ENCODE data around the gene PKDCC.

PKDCC gene

DNA sequence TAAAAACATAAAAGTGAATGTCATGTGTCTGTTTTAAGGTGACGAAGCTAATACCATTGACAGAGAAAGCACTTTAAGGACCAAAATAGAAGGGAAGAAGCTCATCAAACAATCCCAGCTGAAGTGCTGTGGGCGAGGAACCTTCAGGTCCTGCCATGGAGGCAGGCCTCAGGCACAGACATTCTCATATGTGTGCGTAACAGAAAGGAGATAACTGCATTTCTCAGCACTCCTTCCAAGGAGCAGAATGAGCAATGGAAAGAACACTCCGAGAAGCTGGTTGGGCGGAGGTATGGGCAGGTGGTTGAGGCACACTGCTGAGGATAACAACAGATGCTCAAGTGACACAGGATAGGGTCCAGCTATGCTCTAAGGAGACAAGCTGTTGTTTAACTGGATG is 42.4 kb downstream of the PKDCC start:
- no peak for DNase-seq

DNA sequence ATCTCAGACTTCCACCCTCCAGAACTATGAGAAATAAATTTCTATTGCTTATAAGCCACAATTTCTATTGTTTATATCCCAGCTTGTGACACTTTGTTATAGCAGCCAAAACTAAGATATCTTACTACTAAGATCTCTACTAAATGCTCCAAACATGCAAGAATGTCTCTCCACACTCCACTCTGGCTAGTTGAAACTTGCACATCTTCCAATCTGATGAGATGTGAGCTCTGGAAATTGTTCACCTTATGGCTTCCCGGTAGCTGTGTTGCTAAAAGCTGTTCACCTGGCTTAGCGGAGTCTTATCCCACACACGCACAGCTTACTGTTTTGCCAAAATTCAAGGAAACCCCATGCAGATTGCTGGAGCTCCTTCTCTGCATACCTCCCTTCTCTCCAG is 43.9 kb downstream of the PKDCC start:
- no peak for DNase-seq

DNA sequence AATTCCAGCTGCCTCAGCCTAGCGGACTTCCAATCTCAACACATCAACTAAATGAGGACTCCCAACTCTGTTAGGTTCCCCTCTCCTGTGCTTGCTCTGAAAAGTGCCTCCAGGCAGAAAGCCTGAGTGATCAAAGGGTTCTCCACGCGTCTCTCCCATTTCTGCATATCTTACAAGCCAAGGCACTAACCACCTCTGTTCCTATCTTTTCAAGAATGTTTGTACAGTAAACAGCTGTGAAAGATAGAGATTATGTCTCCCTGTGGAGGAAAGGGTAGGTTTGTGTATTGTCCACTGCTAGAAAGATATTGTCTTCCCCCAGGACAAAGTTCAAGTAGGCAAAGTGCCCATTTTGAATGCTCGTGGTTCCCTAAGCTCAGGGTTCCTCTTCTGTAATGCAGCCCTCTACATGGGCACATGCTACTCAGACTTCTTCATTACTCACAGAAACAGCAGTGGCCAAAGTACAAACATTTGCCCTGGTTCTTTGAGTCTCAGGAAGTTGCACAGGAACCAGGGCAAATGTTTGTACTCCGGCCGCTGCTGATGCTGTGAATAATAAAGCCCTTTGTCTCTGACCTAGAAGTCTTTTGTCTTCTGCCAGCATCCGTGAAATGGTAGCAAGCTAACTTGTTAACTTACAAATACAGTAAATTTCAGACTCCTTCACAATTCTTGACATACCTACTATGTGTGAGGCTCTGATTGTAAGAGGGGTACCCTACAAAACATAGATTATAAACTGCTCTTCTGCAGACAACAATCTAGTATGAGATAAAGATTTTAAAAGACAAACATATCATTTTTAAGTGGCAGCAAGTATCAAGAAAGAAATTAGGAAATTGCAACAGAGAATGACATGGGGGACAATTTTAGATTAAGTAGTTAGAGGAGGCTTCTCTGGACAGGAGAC is 44.5 kb downstream of the PKDCC start:
- DNase-seq, result no peak

DNA sequence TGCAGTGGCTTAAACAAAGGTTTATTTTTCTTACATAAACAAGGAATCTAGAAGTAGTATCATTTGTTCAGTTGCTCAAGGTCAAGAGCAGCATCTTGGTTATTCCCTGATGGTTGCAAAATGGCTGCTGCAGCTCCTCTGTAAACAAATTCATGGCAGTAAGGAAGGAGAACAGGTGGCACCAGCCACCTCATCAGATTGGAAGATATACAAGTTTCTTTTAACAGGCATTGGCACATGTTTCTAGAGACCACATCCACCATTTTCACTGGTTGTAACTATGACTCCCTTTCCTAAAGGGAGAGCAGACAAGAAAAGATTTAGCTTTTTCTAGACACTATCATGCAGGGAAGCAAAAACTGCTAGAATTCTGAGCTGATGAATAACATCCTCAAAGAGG is 46.3 kb downstream of the PKDCC start:
- no peak for DNase-seq

DNA sequence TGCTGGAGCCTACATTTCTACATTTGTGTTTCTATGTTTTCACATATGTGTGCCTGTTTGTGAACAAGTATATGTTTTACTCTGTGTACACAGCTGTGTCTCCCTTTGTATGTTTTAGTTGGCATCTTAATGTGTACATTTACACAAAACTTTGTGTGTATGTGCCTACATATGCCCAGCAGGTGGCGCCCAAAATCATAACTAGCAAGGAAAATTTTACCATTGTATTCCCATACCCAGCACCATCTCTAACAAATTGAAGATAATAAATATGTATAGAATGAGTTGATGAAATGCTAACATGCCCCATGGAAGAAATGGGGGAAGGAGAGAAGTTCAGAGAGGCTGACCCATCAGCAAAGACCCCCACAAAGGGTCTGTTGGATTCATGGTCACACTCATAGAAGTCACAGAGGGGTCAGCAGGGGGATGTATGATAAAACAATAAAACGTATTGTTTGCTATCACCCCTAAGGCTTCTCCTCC is 48.1 kb downstream of the PKDCC start:
- peak; percentile 77 for DNase-seq

DNA sequence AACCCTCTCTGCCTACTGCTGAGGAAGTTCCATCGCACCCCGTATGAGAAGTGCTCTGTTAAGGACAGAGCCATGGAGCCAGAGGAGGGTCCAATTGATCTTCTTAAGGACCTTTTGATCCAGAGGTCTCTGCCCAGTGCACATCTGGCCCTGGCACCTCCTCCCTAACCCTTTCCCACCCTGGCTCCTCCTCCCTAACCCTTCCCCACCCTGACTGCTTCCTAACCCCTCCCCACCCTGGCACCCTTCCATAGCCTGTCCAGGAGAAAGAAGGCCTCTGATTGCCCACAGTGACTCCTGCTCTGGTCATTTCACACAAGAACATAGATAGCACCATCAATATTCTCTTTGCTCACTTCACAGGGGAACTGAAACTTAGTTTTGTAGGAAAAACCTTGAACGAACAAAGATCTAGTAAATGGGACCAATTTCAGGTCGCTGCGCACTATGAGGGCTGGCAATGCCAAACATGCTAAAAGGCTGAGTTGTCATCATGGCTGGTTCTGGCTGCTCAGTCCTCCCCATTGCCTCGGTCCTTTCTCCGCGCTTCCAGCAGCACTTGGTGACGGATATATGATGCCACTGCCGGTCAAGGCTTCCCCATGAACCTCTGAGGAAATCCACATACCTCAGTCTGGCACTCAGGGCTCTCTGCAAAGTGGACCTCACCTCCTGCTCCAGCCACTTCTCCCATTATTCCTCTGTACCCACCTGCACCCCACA is 49.2 kb downstream of the PKDCC start:
- DNase-seq, result no peak

DNA sequence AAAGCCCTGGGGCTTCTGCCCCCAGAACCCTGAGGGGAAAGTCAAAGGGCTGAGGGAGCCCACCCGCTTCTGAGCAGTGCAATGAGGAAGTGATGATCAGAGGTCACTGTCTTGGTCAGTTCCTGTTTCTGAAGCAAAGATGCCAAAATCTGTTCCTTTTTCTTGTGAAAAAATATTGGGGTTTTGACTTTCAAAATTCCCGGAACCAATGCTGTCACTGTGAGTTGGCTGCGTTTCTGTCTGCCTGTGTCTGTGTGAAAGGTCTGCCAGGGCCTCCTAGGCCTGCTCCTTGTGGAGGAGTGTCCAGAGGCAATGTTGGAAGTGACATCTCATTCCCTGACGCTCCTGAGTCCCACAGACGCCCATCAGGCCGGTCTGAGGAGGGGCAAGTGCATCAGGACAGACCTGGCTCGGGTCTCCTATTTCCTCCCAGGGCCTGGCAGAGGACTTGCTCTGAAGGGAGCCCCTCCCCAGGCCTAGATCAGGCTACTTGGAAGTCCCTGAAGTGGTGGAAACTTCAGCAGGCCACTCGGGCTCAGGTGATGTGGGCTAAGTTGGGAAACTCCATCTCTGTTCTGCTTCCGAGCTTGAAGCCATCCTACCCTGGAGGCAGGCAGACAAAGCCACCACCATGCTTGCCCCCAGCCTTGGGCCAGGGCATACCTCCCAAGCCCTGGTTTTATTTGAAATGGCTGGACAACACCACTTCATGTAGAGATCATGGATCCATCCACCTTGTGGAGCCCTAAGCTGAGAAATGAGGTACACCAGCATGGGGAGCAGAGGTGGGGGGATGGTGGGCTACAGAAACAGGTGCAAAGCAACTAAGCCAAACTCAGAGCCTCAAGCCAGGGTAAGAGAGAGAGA is 51.0 kb downstream of the PKDCC start:
- no peak for DNase-seq

DNA sequence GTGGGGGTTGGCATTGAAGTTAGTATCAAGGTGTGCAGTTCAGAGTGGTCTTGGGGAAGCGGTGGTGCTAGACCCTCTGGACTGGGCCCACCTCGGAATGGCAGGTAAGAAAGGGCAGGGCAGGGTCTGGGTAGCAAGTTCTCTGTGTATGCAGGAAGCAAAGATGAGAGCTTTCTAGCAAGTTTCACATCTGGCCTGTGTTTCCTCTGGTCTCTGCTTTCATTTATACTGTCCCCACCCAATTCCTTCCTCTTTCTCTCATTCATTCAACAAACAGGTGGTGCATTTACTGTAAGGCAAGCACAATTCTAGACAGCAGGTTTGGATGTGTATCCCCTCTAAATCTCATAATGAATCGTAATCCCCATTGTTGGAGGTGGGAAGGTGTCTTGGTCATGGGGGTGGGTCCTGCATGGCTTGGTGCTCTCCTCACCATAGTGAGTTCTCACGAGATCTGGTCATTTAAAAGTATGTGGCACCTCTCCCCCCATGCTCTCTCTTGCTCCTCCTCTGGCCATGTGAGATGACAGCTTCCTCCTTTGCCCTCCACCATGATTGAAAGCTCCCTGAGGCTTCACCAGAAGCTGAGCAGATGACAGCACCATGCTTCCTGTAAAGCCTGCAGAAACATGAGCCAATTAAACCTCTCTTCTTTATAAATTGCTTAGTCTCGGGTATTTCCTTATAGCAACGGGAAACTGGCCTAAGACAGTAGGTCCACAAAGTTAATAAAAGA is 51.8 kb downstream of the PKDCC start:
- DNase-seq, result no peak

DNA sequence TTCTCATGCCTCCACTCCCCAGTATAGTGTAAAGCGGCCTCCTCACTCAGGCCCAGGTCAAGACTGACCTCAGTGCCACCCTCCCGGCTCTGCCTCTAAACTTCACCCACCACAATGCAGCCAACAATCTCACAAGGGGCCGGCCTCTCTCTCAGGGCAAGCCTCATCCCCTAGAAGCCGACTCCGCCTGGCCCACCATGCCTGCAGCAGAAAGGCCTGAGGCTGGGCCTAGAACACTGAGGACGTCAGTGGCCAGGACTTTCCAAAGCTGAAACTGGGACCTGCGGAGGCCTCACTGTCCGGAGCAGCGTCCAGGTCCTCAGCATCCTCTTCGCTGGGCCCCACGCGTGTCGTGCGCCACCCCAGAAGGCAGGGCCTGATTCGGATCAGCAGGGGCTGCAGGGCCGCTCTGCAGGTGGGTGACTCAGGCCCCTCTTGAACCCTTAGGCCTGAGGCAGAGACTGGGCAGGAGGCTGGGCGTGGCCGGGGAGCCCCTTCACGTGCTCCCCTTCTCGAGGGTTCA is 52.9 kb downstream of the PKDCC start:
- DNase-seq, result no peak

DNA sequence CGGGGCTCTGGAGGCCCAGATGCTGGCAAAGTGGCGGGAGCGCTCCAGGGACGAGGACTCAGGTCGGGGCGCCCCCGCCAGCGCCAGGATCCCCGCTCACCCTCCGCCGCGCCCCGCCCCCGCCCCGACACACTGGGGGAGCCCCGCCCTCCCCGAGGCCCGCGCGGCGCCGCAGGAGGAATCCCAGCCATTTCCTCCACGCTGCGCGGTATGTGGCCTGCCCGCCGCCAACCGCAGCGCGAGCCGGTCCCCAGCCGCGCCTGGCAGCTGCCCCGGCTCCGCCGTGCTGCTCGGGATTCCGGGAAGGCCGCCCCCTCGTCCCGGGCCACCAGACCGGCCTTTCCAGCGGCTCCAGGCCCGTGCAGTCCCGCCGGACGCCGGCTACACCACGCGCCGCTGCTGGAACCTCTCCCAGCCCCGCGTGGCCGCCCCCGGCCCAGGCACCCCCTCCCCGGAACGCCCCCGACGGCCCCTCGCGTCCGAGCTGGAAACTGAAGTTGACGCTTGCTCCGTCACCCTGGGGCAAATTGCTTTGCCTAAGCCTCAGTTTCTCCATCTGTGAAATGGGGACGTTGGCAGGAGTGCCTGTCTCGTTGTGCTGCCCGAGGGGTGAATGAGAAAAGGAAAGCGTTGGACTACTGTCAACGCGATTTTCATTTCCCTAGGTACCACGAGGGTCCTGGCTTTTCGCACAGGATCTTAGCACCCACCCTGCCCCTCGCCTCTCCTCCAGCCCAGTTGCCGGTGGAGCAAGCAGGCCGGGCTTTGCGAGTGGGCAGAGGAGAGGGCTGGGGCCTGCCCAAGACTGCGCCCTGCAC is 53.6 kb downstream of the PKDCC start:
- no peak for DNase-seq

DNA sequence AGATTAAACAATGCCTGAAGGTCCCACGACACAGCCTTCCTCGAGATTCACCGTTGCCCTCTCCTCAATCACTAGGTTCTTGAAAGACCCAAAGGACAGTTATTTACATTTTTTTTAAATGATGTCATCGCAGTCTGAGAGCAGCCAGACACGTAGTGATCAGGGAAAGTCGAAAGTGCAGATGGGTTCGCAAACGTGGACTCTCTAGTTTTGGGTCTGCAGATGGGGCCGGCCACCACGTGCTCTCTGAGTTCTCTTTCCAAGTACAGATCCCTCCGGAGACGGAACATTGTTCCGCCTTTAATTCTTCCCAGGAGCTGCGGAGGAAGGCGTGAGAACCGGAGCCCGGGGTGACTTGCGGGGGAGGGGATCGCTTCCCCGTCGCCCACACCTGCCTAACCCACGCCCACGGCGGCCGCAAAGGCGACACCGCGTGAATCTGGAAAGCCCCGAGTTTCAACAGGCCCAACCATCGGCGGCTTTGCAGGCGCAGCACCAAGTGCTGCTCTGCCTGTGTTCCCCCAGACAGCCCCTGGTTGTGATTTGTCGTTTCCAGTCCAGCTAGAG is 54.3 kb downstream of the PKDCC start:
- no peak for DNase-seq

DNA sequence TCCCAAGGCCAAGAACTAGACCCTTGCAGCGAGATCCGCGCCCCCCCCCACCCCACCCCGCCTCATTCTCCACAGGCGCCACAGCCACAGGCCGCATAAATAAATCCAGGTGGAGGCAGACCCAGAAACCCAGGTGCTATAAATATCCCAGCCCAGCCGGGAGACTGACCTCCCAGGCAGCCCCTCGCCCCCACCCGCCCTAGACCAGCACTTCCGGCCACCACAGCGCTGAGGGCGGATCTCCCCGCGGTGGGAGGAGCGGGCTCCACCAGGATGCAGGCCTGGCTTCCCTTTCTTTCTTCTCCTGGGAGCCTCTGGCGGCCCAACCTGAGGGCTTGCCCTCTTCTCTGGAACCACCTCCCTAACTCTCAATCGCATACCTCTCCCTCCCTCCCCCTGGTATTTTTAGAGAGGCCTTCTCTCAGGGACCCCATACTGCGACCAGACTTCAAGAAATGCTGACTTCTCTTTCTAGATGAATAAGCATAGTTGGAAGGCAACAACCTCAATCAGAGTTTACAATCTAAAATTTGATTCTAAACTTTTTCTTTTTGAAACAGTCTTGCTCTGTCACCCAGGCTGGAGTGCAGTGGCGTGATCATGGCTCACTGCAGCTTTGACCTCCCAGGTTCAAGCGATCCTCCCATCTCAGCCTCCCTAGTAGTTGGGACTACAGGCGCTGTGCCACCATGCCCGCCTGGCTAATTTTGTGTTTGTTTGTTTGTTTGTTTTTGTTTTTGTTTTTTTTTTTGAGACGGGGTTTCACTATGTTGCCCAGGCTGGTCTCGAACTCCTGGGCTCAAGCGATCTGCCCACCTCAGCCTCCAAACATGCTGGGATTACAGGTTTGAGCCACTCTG is 55.0 kb downstream of the PKDCC start:
- no peak for DNase-seq

DNA sequence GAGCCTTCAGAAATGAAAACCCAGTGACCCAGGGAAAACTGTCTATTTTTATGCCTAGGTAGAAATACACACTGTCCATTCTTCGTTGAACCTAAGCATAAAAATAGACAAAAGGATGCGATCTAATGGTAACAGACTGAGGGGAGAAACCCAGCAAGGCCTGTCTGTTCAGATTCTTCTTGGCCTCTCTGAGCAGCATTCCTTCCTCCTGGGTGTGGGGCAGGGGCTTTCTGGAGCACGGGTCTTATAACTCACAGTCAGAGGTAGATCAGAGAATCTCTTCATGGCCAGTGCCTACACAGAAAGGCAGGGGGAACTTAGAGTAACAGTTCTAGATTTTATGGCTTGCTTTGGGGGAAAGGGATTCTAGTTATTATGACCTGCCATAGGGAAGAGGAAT is 56.0 kb downstream of the PKDCC start:
- no peak for DNase-seq

DNA sequence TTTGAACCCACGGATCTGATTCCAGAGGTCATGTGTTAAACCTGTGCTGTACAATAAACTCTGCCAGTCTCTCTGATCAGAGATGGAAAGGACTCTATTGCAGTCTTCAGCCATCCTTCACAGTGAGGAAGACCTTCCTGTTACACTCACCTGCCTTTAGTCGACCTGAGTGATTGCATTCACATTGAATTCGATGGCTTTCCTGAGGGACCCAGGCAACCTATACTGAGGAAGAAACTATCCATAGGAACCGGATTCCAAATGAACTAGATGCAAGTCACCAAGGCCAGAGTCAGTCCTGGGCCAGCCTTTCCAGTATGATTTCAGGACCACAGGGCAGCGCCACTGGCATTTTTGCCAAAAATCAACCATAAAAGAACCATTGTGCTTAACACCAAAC is 56.8 kb downstream of the PKDCC start:
- DNase-seq, result no peak

DNA sequence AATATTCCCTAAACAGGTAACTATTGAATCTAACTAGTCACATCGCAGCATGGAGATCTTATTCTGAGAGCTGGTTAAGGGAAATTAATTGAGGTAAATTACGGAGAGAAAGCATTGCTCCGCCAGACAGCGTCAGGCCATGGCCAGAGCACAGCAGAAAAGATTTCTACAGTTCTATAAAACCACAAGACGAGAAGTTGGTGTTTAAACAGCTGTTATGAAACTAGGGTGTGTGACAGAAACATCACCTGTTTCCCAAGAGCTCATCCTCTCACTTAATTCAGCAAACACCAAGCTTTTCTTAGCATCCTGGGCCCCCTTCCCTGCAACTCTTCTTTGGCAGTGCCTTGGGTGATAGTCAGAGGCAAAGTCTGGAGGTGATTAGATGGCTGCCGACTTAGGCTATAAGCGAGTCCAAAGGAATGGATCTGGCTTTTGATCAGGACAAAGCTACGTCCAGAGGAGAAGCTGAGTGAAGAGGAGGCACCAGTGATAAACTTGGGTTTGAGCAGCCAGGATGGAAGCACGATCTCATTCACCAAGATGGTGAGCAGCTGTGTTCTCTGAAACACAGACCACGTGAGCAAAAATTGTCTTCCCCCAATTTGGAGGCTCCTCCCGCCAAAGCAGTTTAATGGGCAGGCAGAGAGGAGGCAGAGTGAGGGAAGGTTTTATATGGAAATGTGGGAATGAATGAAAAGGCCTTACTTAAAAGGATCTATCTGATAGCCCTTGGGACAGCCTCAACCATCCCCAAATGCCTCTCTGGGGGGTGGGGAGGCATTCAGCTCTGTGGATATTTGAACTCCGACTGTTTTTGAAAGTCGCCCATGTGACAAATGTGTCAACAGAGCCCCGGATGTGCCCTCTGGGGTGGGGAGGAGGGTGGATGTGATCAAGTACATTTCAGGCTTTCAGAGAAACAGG is 57.8 kb downstream of the PKDCC start:
- DNase-seq, result no peak

DNA sequence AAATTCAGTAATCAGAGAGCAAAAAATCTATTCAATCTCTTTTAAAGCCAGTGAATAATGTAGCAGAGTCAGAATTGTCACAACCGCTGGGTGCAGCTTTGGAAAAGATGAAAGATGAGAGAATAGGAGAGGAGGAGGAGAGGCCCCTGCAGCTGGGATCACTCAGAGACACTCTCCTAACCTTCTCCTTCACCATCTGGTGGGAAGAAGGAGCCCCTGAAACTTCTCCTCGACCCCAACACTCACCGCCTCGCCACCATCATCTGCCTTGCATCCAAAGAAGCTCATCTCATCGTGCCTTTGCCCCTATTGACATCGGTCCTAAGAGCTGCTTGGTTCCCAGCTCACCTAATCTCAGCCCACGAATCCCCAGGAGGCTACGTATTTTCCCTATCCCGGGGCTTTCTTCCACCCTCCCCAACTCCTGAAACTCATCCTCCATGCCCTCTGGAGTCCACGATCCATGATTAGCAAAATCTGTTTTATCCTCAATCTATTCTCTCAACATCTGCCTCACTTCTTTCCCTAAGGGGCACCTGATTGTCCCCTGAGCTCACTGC is 58.5 kb downstream of the PKDCC start:
- DNase-seq, result no peak

DNA sequence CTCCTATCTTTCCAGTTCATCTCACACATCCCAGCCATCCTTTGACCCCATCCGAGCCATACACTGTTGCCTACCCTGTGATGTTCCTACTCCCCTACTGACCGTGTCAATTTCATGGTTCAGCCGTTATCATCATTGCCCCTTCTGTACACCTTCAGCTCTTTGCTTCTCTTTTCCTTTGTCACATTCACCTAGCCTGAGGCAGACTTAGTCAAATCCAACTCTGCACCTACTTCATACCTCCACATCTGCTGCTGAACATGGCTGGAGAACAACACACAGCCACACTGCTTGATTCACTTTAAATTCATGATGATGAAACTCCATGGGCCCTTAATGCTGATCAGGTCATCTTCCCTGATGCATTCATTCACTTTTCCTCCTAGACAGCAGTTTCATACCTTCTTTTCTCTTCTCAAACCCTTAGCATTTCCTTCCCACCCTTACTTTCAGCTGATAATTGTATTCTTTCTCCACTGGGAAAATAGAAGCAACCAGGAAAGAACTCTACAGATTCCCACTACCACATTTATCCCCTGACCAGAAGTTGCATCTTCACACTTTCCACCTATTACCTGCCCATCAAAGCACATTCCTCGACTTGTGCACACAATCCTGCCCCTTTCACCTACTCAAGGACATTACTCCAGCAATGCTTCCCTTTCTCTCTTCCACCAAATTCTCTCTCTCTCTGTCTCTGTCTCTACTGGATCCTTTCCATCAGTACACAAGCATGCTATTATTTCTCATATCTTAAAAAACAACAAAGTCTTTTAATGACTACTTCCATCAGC is 59.6 kb downstream of the PKDCC start:
- DNase-seq, result no peak
